GM23338 (cell line): ENCODE measurements around the gene CHAC1. TPM values are rescaled to one million over a fixed set of nuclear protein-coding genes. Genes with fewer than 3 reads are reported as not detected.

ENCODE experiments used
- ATAC-seq: fragments of 200-7000 bp; cut with Tn5 transposase; 3 replicates; pipeline ENCODE4 v1.9.1; 2020
- DNase-seq: peaks from one replicate; pipeline ENCODE4 v3.0.0-alpha.2; 2015; ENCODE audit warnings: low spot score
- H2AFZ ChIP-seq: fragments of 200-600 bp; sonication (generic); 2 replicates; pipeline ENCODE4 v1.8.0; 2016; ENCODE audit warnings: antibody characterized with exemption, mild to moderate bottlenecking, moderate library complexity
- H3F3A ChIP-seq: fragments of 200-600 bp; sonication (generic); replicated peaks from 2 replicates; pipeline ENCODE4 v1.8.0; 2017; ENCODE audit warnings: antibody characterized with exemption, mixed run types, low read depth
- H3K27ac ChIP-seq: fragments of 200-600 bp; sonication (generic); 2 replicates; pipeline ENCODE4 v1.6.1; 2016; ENCODE audit warnings: low read depth
- H3K27me3 ChIP-seq: fragments of 200-600 bp; sonication (generic); 2 replicates; pipeline ENCODE4 v1.8.0; 2016; ENCODE audit warnings: mild to moderate bottlenecking, mixed run types, moderate library complexity; ENCODE audit not compliant: insufficient read depth
- H3K36me3 ChIP-seq: fragments of 200-600 bp; sonication (generic); 2 replicates; pipeline ENCODE4 v1.8.0; 2016; ENCODE audit warnings: mild to moderate bottlenecking; ENCODE audit not compliant: insufficient read depth
- H3K4me1 ChIP-seq: fragments of 200-600 bp; sonication (generic); 2 replicates; pipeline ENCODE4 v1.8.0; 2016; ENCODE audit warnings: mild to moderate bottlenecking, moderate library complexity; ENCODE audit not compliant: insufficient read depth
- H3K4me2 ChIP-seq: fragments of 200-600 bp; sonication (generic); 2 replicates; pipeline ENCODE4 v1.7.1; 2017; ENCODE audit warnings: mixed run types
- H3K4me3 ChIP-seq: fragments of 200-600 bp; sonication (generic); 2 replicates; pipeline ENCODE4 v1.6.1; 2016; ENCODE audit warnings: mixed run types
- H3K79me2 ChIP-seq: fragments of 200-600 bp; sonication (generic); replicated peaks from 2 replicates; pipeline ENCODE4 v1.8.0; 2017; ENCODE audit warnings: mild to moderate bottlenecking; ENCODE audit not compliant: insufficient read depth
- H3K9me2 ChIP-seq: fragments of 200-600 bp; sonication (generic); 2 replicates; pipeline ENCODE4 v1.8.0; 2017; ENCODE audit not compliant: insufficient read depth
- H4K20me1 ChIP-seq: fragments of 200-600 bp; sonication (generic); replicated peaks from 2 replicates; pipeline ENCODE4 v1.8.0; 2017; ENCODE audit warnings: mild to moderate bottlenecking; ENCODE audit not compliant: insufficient read depth
- H3K27ac Mint-ChIP-seq: 2 replicates; pipeline ENCODE4 v1.8.0; 2020; ENCODE audit warnings: inconsistent platforms, mild to moderate bottlenecking, moderate library complexity, mixed read lengths
- H3K27me3 Mint-ChIP-seq: 3 replicates; pipeline ENCODE4 v1.8.0; 2022; ENCODE audit warnings: low read depth, mild to moderate bottlenecking, moderate library complexity, mixed read lengths, inconsistent platforms; ENCODE audit not compliant: insufficient read depth, poor library complexity
- H3K36me3 Mint-ChIP-seq: 3 replicates; pipeline ENCODE4 v1.8.0; 2021; ENCODE audit warnings: low read depth, mild to moderate bottlenecking, inconsistent platforms, moderate library complexity, mixed read lengths
- H3K4me1 Mint-ChIP-seq: 3 replicates; pipeline ENCODE4 v1.8.0; 2020; ENCODE audit warnings: mild to moderate bottlenecking, inconsistent platforms, mixed read lengths
- H3K4me3 Mint-ChIP-seq: 3 replicates; pipeline ENCODE4 v1.8.0; 2021; ENCODE audit warnings: moderate library complexity, mild to moderate bottlenecking, inconsistent platforms, mixed read lengths
- H3K9me3 Mint-ChIP-seq: 3 replicates; pipeline ENCODE4 v1.8.0; 2020; ENCODE audit warnings: moderate library complexity, mild to moderate bottlenecking, inconsistent platforms, mixed read lengths
- CREB1 ChIP-seq: fragments of 250-450 bp; sonication (Bioruptor Pico); IDR thresholded peaks from 2 replicates; pipeline ENCODE4 v1.5.0; 2020; ENCODE audit warnings: low read depth, mild to moderate bottlenecking, moderate library complexity
- EZH2 ChIP-seq: fragments of 200-600 bp; sonication (generic); IDR thresholded peaks from one replicate; pipeline ENCODE4 v1.8.0; 2017; ENCODE audit warnings: antibody characterized with exemption, mild to moderate bottlenecking, low read depth; ENCODE audit not compliant: unreplicated experiment
- EZH2phosphoT487 ChIP-seq: fragments of 200-600 bp; sonication (generic); IDR thresholded peaks from one replicate; pipeline ENCODE4 v1.8.1; 2018; ENCODE audit warnings: antibody characterized with exemption; ENCODE audit not compliant: unreplicated experiment
- JUNB ChIP-seq: IDR thresholded peaks from one replicate; pipeline ENCODE4 v1.6.1; 2016; ENCODE audit warnings: antibody characterized with exemption; ENCODE audit not compliant: unreplicated experiment
- NANOG ChIP-seq: IDR thresholded peaks from 2 replicates; pipeline ENCODE4 v1.6.1; 2016; ENCODE audit warnings: antibody characterized with exemption, borderline replicate concordance
- POLR2AphosphoS5 ChIP-seq: IDR thresholded peaks from 2 replicates; pipeline ENCODE4 v1.6.1; 2016; ENCODE audit warnings: antibody characterized with exemption, low read depth
- STAT1 ChIP-seq: IDR thresholded peaks from one replicate; pipeline ENCODE4 v1.6.1; 2016; ENCODE audit warnings: antibody characterized with exemption; ENCODE audit not compliant: unreplicated experiment
- ZNF114 ChIP-seq: fragments of 250-450 bp; sonication (Bioruptor Pico); IDR thresholded peaks from 2 replicates; pipeline ENCODE4 v1.5.0; 2020; ENCODE audit warnings: mild to moderate bottlenecking, moderate library complexity
- ZNF331 ChIP-seq: fragments of 250-450 bp; sonication (Bioruptor Pico); IDR thresholded peaks from 2 replicates; pipeline ENCODE4 v1.5.0; 2020; ENCODE audit warnings: low read depth, mild to moderate bottlenecking, moderate library complexity
- polyA plus RNA-seq: library from polyadenylated mRNA; unstranded; fragments of >200 nt; fragmentation: Nextera tagmentation; extraction: Ambion mirVana; gene quantifications from 2 replicates; pipeline ENCODE4 v1.2.1, GENCODE V29; 2016
- total RNA-seq: library from RNA; depleted of rRNA; stranded (reverse); fragments of >200 nt; shearing (Covaris generic); gene quantifications from 2 replicates; pipeline ENCODE4 v1.2.3, GENCODE V29; 2014
- TF ChIP-seq, protein P1 (sequence below): IDR thresholded peaks from 2 replicates; pipeline ENCODE4 v1.6.1; 2016; ENCODE audit warnings: antibody characterized with exemption
- TF ChIP-seq, protein P2 (sequence below), 2 experiments: fragments of 200-600 bp in 1 of 2; sonication (generic) in 1 of 2; conservative IDR thresholded peaks; 2 replicates each; pipeline versions ENCODE4 v1.5.1 to v1.6.1; 2016 to 2017; ENCODE audit warnings: antibody characterized with exemption in 2 of 2, low read depth in 2 of 2, mild to moderate bottlenecking in 2 of 2, moderate library complexity in 1 of 2
- TF ChIP-seq, protein P3 (sequence below): fragments of 250-450 bp; sonication (Bioruptor Pico); IDR thresholded peaks from 2 replicates; pipeline ENCODE4 v1.5.0; 2020; ENCODE audit warnings: mild to moderate bottlenecking, moderate library complexity

The CHAC1 gene
- total and polyA plus RNA-seq, 2 experiments from 2014 or later, result 73.0 to 124 TPM

DNA sequence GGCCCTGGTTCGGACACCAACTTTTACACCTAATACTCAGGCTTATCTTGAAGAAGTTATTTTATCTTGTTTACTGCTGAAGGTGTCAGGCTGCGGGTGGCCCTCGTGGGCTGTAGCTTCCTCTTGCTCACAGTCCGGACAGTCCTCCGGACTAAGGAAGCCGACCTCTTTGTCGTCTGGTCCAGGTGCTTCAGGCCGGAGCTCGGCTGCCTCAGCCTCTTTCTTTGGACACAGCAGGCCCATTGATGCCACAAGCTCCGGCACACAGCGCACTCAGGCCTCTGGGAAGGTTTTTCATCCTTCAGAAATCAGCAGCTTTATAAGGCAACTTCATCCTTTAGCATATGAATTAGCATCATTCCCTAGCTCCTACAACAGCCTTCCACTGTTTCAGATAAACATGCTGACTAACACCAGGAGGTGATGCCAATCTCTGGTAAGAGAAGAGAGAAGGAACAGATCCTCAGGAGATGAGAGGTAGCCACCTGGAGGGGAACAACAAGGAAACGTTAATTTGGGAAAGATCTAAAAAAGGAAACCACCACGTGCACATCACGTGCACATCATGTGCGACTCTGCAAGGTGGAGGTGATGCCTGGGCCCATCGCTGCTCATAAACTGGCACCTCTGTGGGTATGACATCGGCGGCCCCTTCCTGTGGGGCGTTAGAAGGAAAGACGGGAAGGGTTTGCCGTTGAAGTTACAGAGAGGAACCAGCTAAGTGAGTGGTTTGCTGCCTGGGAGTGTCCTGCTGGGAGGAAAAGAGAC lies 4.4 kb upstream of the CHAC1 start:
- Histone ChIP-seq H3K27me3 (no peaks in the 10 kb centered on the region), H3K27ac (no peak overlapping the region), H4K20me1 (no peaks in the 10 kb centered on the region), H3K9me2 (no peaks in the 10 kb centered on the region), H3K4me1 (peaks cover 23% of the 10 kb centered on the region), H3K36me3 (no peaks in the 10 kb centered on the region), H3F3A (peaks cover 9% of the 10 kb centered on the region), H3K79me2 (peaks cover 5% of the 10 kb centered on the region), H3K4me3 (no peak overlapping the region), H2AFZ (peak overlapping the region; percentile 72; the same call in 1 of the 2 replicates), H3K4me2 (peak overlapping the region; percentile 45; the same call in 1 of the 2 replicates)
- ATAC-seq, result no peak
- peaks cover 25% of the 10 kb centered on the region for H3K27me3 Mint-ChIP-seq
- TF ChIP-seq STAT1 (no peak), EZH2phosphoT487 (no peak), NANOG (no peak), CREB1 (CRISPR knock-in tag) (no peak), EZH2 (no peak), ZNF114 (CRISPR knock-in tag) (no peak), POLR2AphosphoS5 (no peak), ZNF331 (no peak), JUNB (no peak)
- TF ChIP-seq, protein P1, sequence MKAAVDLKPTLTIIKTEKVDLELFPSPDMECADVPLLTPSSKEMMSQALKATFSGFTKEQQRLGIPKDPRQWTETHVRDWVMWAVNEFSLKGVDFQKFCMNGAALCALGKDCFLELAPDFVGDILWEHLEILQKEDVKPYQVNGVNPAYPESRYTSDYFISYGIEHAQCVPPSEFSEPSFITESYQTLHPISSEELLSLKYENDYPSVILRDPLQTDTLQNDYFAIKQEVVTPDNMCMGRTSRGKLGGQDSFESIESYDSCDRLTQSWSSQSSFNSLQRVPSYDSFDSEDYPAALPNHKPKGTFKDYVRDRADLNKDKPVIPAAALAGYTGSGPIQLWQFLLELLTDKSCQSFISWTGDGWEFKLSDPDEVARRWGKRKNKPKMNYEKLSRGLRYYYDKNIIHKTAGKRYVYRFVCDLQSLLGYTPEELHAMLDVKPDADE, result no peak
- TF ChIP-seq, protein P2, sequence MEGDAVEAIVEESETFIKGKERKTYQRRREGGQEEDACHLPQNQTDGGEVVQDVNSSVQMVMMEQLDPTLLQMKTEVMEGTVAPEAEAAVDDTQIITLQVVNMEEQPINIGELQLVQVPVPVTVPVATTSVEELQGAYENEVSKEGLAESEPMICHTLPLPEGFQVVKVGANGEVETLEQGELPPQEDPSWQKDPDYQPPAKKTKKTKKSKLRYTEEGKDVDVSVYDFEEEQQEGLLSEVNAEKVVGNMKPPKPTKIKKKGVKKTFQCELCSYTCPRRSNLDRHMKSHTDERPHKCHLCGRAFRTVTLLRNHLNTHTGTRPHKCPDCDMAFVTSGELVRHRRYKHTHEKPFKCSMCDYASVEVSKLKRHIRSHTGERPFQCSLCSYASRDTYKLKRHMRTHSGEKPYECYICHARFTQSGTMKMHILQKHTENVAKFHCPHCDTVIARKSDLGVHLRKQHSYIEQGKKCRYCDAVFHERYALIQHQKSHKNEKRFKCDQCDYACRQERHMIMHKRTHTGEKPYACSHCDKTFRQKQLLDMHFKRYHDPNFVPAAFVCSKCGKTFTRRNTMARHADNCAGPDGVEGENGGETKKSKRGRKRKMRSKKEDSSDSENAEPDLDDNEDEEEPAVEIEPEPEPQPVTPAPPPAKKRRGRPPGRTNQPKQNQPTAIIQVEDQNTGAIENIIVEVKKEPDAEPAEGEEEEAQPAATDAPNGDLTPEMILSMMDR (conservative IDR thresholded peaks at IDR 0.05; ENCODE audit: low read depth in 2 of 2), result no peak
- TF ChIP-seq, protein P3, sequence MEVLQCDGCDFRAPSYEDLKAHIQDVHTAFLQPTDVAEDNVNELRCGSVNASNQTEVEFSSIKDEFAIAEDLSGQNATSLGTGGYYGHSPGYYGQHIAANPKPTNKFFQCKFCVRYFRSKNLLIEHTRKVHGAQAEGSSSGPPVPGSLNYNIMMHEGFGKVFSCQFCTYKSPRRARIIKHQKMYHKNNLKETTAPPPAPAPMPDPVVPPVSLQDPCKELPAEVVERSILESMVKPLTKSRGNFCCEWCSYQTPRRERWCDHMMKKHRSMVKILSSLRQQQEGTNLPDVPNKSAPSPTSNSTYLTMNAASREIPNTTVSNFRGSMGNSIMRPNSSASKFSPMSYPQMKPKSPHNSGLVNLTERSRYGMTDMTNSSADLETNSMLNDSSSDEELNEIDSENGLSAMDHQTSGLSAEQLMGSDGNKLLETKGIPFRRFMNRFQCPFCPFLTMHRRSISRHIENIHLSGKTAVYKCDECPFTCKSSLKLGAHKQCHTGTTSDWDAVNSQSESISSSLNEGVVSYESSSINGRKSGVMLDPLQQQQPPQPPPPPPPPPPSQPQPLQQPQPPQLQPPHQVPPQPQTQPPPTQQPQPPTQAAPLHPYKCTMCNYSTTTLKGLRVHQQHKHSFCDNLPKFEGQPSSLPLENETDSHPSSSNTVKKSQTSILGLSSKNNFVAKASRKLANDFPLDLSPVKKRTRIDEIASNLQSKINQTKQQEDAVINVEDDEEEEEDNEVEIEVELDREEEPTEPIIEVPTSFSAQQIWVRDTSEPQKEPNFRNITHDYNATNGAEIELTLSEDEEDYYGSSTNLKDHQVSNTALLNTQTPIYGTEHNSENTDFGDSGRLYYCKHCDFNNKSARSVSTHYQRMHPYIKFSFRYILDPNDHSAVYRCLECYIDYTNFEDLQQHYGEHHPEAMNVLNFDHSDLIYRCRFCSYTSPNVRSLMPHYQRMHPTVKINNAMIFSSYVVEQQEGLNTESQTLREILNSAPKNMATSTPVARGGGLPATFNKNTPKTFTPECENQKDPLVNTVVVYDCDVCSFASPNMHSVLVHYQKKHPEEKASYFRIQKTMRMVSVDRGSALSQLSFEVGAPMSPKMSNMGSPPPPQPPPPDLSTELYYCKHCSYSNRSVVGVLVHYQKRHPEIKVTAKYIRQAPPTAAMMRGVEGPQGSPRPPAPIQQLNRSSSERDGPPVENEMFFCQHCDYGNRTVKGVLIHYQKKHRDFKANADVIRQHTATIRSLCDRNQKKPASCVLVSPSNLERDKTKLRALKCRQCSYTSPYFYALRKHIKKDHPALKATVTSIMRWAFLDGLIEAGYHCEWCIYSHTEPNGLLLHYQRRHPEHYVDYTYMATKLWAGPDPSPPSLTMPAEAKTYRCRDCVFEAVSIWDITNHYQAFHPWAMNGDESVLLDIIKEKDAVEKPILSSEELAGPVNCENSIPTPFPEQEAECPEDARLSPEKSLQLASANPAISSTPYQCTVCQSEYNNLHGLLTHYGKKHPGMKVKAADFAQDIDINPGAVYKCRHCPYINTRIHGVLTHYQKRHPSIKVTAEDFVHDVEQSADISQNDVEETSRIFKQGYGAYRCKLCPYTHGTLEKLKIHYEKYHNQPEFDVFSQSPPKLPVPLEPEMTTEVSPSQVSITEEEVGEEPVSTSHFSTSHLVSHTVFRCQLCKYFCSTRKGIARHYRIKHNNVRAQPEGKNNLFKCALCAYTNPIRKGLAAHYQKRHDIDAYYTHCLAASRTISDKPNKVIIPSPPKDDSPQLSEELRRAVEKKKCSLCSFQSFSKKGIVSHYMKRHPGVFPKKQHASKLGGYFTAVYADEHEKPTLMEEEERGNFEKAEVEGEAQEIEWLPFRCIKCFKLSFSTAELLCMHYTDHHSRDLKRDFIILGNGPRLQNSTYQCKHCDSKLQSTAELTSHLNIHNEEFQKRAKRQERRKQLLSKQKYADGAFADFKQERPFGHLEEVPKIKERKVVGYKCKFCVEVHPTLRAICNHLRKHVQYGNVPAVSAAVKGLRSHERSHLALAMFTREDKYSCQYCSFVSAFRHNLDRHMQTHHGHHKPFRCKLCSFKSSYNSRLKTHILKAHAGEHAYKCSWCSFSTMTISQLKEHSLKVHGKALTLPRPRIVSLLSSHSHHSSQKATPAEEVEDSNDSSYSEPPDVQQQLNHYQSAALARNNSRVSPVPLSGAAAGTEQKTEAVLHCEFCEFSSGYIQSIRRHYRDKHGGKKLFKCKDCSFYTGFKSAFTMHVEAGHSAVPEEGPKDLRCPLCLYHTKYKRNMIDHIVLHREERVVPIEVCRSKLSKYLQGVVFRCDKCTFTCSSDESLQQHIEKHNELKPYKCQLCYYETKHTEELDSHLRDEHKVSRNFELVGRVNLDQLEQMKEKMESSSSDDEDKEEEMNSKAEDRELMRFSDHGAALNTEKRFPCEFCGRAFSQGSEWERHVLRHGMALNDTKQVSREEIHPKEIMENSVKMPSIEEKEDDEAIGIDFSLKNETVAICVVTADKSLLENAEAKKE, result no peak
- H3K4me1 Mint-ChIP-seq, result peaks cover 28% of the 10 kb centered on the region
- no peak overlapping the region for H3K27ac Mint-ChIP-seq
- H3K4me3 Mint-ChIP-seq, result no peak overlapping the region; the same call in 2 of the 3 replicates
- H3K9me3 Mint-ChIP-seq, result no peaks in the 10 kb centered on the region; the same call in 1 of the 3 replicates
- no peak for DNase-seq
- peaks cover 8% of the 10 kb centered on the region for H3K36me3 Mint-ChIP-seq
